Measurements from ENCODE around the gene ICAM1. TPM values are rescaled to one million over a fixed set of nuclear protein-coding genes. Genes with fewer than 3 reads are reported as not detected.
"Not testable (repeated sequence)": the region's sequence is repeated elsewhere in the genome, so short reads cannot be mapped to it uniquely, and the experiment has no call there.

ICAM1 gene
- total and polyA plus RNA-seq, 2 donors: 18.2 to 24.6 TPM

DNA sequence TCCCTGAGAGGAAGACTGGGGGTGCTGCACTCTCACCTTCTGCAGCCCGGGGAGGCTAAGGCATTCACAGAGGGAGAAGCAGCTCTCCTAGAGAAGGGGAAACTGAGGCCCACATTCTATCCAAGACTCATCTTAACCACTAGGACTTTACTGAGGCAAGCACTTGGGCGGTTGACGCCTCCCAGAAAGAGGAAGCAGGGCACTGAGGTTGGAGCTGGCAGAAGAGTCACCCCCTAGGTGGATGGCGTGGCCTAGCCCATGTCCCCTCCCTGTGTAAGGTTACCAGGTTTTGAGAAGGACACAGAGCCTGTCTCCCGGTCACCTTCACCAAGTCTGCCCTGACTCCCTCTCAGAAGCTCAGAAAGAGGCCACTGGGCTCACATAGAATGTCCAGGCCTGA, 42.5 kb upstream of the ICAM1 start:
- Histone ChIP-seq H3K4me1 (ENCODE audit: control insufficient read depth in 2 of 2, insufficient read depth in 2 of 2, low read length in 2 of 2) (peaks cover 4 to 34% of the 10 kb centered on the region in 2 donors), H3K9me3 (ENCODE audit: control insufficient read depth in 2 of 2, insufficient read depth in 1 of 2, low read length in 1 of 2) (no peaks in the 10 kb centered on the region), H3K36me3 (ENCODE audit: control insufficient read depth in 2 of 2, insufficient read depth in 2 of 2, low read length in 1 of 2) (no peaks in the 10 kb centered on the region), H3K27ac (ENCODE audit: low read depth in 1 of 2, low read length in 1 of 2) (no peak overlapping the region), H3K27me3 (ENCODE audit: control insufficient read depth in 2 of 2, insufficient read depth in 1 of 2, low read length in 1 of 2) (peaks cover 3 to 18% of the 10 kb centered on the region in 2 donors), H3K4me3 (ENCODE audit: low read length in 2 of 2) (no peak overlapping the region)
- no peak for DNase-seq (ENCODE audit: low read depth in 6 of 9, low spot score in 9 of 9)
- WGBS: 70% methylated on average over 5 of the region's 5 CpGs

DNA sequence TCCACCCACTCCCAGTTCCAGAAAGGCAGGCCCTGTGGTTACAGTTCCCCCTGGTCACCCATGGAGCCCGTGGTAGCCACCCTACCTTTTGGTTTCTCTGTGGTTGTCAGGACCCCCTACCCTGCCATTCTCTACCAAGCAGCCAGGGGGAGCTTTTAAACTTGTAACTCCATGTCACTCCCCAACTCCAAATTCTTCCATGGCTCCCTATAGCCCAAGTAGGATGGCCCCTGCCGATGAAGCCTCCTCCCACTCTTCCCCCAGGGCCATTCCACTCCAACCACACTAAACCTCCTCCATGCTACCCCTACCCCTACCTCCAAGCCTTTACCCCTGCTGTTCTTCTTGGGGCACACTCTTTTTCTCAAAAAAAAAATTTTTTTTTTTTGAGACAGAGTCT, 42.0 kb upstream of the ICAM1 start:
- DNase-seq (ENCODE audit: low read depth in 6 of 9, low spot score in 9 of 9): peak in 1 of 9 donors; percentile 47
- no peak overlapping the region for H3K4me3 ChIP-seq (ENCODE audit: low read length in 2 of 2)

DNA sequence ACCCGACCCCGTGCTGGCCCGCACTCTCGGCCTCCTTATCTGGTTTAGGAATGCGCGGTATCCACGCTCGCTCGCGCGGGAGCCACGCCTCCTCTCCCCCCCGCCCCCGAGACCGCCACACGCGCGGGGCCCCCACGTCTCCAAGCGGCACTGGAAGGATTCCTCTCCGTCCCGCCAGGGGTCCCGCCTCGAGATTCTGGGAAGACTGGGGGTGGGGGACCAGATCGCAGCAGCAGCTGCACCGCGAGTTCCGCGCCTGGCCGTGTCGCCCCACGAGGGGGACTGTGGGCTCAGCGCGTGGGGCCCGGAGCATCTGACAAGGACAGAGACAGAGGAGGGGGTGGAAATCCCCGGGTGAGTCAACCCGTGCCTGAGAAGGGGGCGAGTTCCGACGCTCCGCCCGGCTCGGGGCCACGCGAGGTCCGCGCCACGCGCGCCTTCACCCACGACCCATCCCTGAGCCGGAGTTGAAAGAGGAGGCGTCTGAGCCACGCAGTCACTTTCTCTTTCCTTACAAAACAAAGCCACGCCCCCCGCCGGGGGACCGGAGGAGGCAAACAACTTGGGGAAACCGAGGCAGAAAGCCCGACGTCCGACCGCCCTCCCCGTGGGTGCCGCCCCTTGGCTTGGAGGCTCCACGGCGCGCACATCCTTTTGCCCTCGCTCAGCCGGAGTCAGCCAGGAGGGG, 40.6 kb upstream of the ICAM1 start:
- peak overlapping the region; percentile 69 to 83 for H3K4me3 ChIP-seq (ENCODE audit: low read length in 2 of 2)
- peak overlapping the region in 1 of 2 donors; percentile 57 for H3K27ac ChIP-seq (ENCODE audit: low read depth in 1 of 2, low read length in 1 of 2)
- no peaks in the 10 kb centered on the region for H3K36me3 ChIP-seq (ENCODE audit: control insufficient read depth in 2 of 2, insufficient read depth in 2 of 2, low read length in 1 of 2)
- DNase-seq (ENCODE audit: low read depth in 6 of 9, low spot score in 9 of 9): peak in 2 of 9 donors; percentile 30 to 60
- 3% methylated on average over 70 of the region's 70 CpGs for WGBS
- H3K9me3 ChIP-seq (ENCODE audit: control insufficient read depth in 2 of 2, insufficient read depth in 1 of 2, low read length in 1 of 2): no peaks in the 10 kb centered on the region
- peaks cover 4 to 38% of the 10 kb centered on the region in 2 donors for H3K4me1 ChIP-seq (ENCODE audit: control insufficient read depth in 2 of 2, insufficient read depth in 2 of 2, low read length in 2 of 2)
- peaks cover 3 to 18% of the 10 kb centered on the region in 2 donors for H3K27me3 ChIP-seq (ENCODE audit: control insufficient read depth in 2 of 2, insufficient read depth in 1 of 2, low read length in 1 of 2)

More for the DNA sequence above, 42.0 kb upstream of the ICAM1 start:
- Histone ChIP-seq H3K27me3 (ENCODE audit: control insufficient read depth in 2 of 2, insufficient read depth in 1 of 2, low read length in 1 of 2) (peaks cover 3 to 18% of the 10 kb centered on the region in 2 donors), H3K4me1 (ENCODE audit: control insufficient read depth in 2 of 2, insufficient read depth in 2 of 2, low read length in 2 of 2) (peaks cover 4 to 34% of the 10 kb centered on the region in 2 donors), H3K9me3 (ENCODE audit: control insufficient read depth in 2 of 2, insufficient read depth in 1 of 2, low read length in 1 of 2) (no peaks in the 10 kb centered on the region), H3K36me3 (ENCODE audit: control insufficient read depth in 2 of 2, insufficient read depth in 2 of 2, low read length in 1 of 2) (no peaks in the 10 kb centered on the region), H3K27ac (ENCODE audit: low read depth in 1 of 2, low read length in 1 of 2) (no peak overlapping the region)
- 53% methylated on average over 2 of the region's 2 CpGs for WGBS

DNA sequence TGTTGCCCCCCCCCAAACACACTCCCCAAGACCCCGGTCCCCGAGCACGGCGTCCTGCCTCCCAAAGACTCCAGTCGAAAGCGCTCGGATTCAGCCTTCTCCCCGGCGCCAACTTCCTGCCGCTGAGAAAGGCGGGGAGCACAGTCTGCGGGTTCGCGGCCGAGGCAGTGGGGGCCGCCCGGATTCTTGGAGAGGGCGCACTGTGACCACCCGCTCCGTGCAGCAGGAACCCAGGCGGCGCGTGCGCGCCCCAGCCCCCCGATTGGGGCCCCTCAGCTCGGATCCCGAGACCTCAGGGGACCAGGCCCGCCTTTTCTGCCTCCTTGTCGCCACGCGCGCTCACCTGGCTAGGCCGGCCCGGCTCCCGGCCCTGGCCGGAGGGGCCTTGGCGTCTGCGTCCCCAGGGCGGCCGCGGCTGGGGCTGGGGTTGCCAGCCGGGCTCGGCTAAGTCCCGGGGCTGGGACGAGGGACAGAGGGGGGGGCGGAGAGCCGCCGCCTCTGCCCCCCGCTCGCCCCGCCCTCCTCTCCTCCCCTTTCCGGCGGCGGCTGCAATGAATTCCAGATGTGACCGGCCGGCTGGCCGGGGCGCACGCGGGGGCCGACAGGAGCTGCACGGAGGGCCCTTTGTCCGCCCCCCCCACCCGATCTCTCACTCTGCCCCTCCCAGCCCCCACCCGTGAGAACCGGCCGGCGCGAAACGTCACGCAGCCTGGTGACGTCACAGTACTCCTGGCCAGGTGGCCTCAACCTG, 39.9 kb upstream of the ICAM1 start, which contains the start of gene S1PR2:
S1PR2 (minus strand) TSS at position 471 of the 751 bp plus-strand sequence. CDS start 6,426 bp downstream, outside the sequence.
- peaks cover 3 to 18% of the 10 kb centered on the region in 2 donors for H3K27me3 ChIP-seq (ENCODE audit: control insufficient read depth in 2 of 2, insufficient read depth in 1 of 2, low read length in 1 of 2)
- H3K4me1 ChIP-seq (ENCODE audit: control insufficient read depth in 2 of 2, insufficient read depth in 2 of 2, low read length in 2 of 2): peaks cover 6 to 41% of the 10 kb centered on the region in 2 donors
- H3K27ac ChIP-seq (ENCODE audit: low read depth in 1 of 2, low read length in 1 of 2): peak within 1 kb of the TSS; percentile 57 to 81
- WGBS: under 1% methylated on average over 73 of the region's 73 CpGs
- peak in 4 of 9 donors; percentile 32 to 65 (median 51) for DNase-seq (ENCODE audit: low read depth in 6 of 9, low spot score in 9 of 9)
- H3K4me3 ChIP-seq (ENCODE audit: low read length in 2 of 2): peak within 1 kb of the TSS; percentile 69 to 83
- H3K36me3 ChIP-seq (ENCODE audit: control insufficient read depth in 2 of 2, insufficient read depth in 2 of 2, low read length in 1 of 2): no peaks in the 10 kb centered on the region
- no peaks in the 10 kb centered on the region for H3K9me3 ChIP-seq (ENCODE audit: control insufficient read depth in 2 of 2, insufficient read depth in 1 of 2, low read length in 1 of 2)

DNA sequence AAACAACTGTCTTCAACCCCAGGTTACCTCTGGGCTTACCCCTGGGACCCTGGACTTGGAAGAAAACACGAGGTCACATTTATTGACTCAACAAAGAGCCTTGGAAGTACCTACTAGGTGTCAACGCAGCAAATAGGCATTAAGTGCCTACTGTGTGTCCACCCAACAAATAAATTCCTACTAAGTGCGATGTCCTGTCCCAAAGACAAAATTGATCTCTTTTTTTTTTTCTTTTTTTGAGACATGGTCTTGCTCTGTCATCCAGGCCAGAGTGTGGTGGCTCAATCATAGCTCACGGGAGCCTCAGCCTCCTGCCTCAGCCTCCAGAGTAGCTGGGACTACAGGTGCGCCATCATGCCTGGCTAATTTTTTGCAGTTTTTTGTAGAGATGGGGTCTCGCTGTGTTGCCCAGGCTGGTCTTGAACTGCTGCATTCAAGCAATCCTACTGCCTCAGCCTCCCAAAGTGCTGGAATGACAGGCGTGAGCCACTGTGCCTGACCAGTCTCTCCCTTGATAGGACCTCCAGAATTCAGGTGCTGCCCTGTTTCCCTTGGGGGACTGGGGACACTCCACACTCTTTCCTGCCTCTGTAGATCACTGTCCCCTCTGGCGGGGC, 39.2 kb upstream of the ICAM1 start:
- Histone ChIP-seq H3K9me3 (ENCODE audit: control insufficient read depth in 2 of 2, insufficient read depth in 1 of 2, low read length in 1 of 2) (no peaks in the 10 kb centered on the region), H3K36me3 (ENCODE audit: control insufficient read depth in 2 of 2, insufficient read depth in 2 of 2, low read length in 1 of 2) (no peaks in the 10 kb centered on the region), H3K4me3 (ENCODE audit: low read length in 2 of 2) (peak overlapping the region; percentile 69 to 83), H3K27me3 (ENCODE audit: control insufficient read depth in 2 of 2, insufficient read depth in 1 of 2, low read length in 1 of 2) (peaks cover 3 to 18% of the 10 kb centered on the region in 2 donors), H3K4me1 (ENCODE audit: control insufficient read depth in 2 of 2, insufficient read depth in 2 of 2, low read length in 2 of 2) (peaks cover 6 to 47% of the 10 kb centered on the region in 2 donors), H3K27ac (ENCODE audit: low read depth in 1 of 2, low read length in 1 of 2) (no peak overlapping the region)
- 85% methylated on average over 8 of the region's 8 CpGs for WGBS
- no peak for DNase-seq (ENCODE audit: low read depth in 6 of 9, low spot score in 9 of 9)

DNA sequence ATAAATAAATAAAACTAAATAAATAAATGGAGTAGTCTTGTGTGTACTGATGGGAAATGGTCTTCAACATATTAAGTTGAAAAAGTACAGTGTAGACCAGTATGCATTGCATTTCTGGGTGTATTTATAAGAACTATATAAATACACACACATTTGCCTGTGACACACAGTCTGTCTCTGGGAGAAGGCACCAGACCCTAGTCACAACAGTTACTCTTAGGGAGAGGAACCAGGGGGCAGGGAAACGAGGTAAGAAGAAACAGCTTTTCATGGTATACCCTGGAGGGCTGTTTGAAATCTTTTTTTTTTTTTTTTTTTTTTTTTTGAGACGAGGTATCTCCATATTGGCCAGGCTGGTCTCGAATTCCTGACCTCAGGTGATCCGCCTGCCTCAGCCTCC, 37.0 kb upstream of the ICAM1 start:
- no peak overlapping the region for H3K4me3 ChIP-seq (ENCODE audit: low read length in 2 of 2)
- H3K27ac ChIP-seq (ENCODE audit: low read depth in 1 of 2, low read length in 1 of 2): no peak overlapping the region
- H3K36me3 ChIP-seq (ENCODE audit: control insufficient read depth in 2 of 2, insufficient read depth in 2 of 2, low read length in 1 of 2): no peaks in the 10 kb centered on the region
- WGBS: 94% methylated on average over 4 of the region's 4 CpGs
- no peaks in the 10 kb centered on the region for H3K9me3 ChIP-seq (ENCODE audit: control insufficient read depth in 2 of 2, insufficient read depth in 1 of 2, low read length in 1 of 2)
- peaks cover 6 to 43% of the 10 kb centered on the region in 2 donors for H3K4me1 ChIP-seq (ENCODE audit: control insufficient read depth in 2 of 2, insufficient read depth in 2 of 2, low read length in 2 of 2)
- H3K27me3 ChIP-seq (ENCODE audit: control insufficient read depth in 2 of 2, insufficient read depth in 1 of 2, low read length in 1 of 2): peaks cover 3 to 18% of the 10 kb centered on the region in 2 donors
- no peak for DNase-seq (ENCODE audit: low read depth in 6 of 9, low spot score in 9 of 9)

DNA sequence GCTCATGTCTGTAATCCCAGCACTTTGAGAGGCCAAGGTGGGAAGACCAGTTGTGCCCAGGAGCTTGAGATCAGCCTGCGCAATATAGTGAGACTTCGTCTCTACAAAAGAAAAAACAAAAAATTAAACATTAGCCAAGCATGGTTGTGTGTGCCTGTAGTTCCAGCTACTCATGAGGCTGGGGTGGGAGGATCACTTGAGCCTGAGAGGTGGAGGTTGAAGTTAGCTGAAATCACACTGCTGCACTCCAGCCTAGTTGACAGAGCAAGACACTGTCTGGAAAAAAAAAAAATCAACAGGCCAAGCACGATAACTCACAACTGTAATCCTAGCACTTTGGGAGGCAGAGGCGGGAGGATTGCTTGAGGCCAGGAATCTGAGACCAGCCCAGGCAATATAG, 35.9 kb upstream of the ICAM1 start:
- H3K27ac ChIP-seq (ENCODE audit: low read depth in 1 of 2, low read length in 1 of 2): no peak overlapping the region
- no peaks in the 10 kb centered on the region for H3K36me3 ChIP-seq (ENCODE audit: control insufficient read depth in 2 of 2, insufficient read depth in 2 of 2, low read length in 1 of 2)
- peaks cover 3 to 12% of the 10 kb centered on the region in 2 donors for H3K27me3 ChIP-seq (ENCODE audit: control insufficient read depth in 2 of 2, insufficient read depth in 1 of 2, low read length in 1 of 2)
- peaks cover 6 to 36% of the 10 kb centered on the region in 2 donors for H3K4me1 ChIP-seq (ENCODE audit: control insufficient read depth in 2 of 2, insufficient read depth in 2 of 2, low read length in 2 of 2)
- no peak overlapping the region for H3K4me3 ChIP-seq (ENCODE audit: low read length in 2 of 2)
- H3K9me3 ChIP-seq (ENCODE audit: control insufficient read depth in 2 of 2, insufficient read depth in 1 of 2, low read length in 1 of 2): no peaks in the 10 kb centered on the region
- no peak for DNase-seq (ENCODE audit: low read depth in 6 of 9, low spot score in 9 of 9)
- 90% methylated on average over 4 of the region's 4 CpGs for WGBS

DNA sequence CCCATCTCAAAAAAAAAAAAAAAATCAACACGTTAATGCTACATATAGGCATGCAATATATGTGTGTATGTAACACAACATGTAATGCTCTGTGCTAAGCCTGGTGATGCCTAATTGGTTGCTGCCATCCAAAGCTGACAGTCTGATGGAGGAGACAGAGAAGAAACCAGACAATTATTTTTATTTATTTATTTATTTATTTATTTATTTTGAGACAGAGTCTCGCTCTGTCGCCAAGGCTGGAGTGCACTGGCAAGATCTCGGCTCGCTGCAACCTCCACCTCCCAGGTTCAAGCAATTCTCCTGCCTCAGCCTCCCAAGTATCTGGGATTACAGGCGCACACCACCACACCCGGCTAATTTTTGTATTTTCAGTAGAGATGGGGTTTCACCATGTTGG, 35.5 kb upstream of the ICAM1 start:
- not testable (repeated sequence) for H3K27me3 ChIP-seq (ENCODE audit: control insufficient read depth in 2 of 2, insufficient read depth in 1 of 2, low read length in 1 of 2); H3K36me3 ChIP-seq (ENCODE audit: control insufficient read depth in 2 of 2, insufficient read depth in 2 of 2, low read length in 1 of 2); H3K4me3 ChIP-seq (ENCODE audit: low read length in 2 of 2); H3K9me3 ChIP-seq (ENCODE audit: control insufficient read depth in 2 of 2, insufficient read depth in 1 of 2, low read length in 1 of 2); H3K27ac ChIP-seq (ENCODE audit: low read depth in 1 of 2, low read length in 1 of 2); DNase-seq (ENCODE audit: low read depth in 6 of 9, low spot score in 9 of 9)
- H3K4me1 ChIP-seq (ENCODE audit: control insufficient read depth in 2 of 2, insufficient read depth in 2 of 2, low read length in 2 of 2): peaks cover 4 to 32% of the 10 kb centered on the region in 2 donors
- 98% methylated on average over 7 of the region's 7 CpGs for WGBS

DNA sequence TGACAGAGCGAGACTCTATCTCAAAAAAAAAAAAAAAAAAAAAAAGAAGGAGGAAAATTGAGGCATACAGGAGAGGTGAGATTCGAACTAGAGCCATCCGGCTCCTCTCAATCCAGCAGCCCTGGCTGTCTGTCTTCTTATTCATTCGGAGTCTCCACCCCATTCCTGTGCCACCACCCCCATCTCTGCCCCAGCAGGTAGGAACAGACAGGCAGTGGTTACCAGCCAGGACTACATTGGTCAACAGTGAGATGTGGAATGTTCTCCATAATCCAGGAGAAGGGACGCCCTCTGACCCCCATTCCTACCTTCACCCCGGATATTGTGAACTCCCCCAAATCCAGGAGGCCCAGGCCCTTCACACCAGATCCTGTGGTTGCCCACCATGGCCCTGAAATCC, 33.2 kb upstream of the ICAM1 start:
- WGBS: 97% methylated on average over 6 of the region's 6 CpGs
- Histone ChIP-seq H3K4me3 (ENCODE audit: low read length in 2 of 2) (no peak overlapping the region), H3K27ac (ENCODE audit: low read depth in 1 of 2, low read length in 1 of 2) (no peak overlapping the region), H3K36me3 (ENCODE audit: control insufficient read depth in 2 of 2, insufficient read depth in 2 of 2, low read length in 1 of 2) (no peaks in the 10 kb centered on the region), H3K9me3 (ENCODE audit: control insufficient read depth in 2 of 2, insufficient read depth in 1 of 2, low read length in 1 of 2) (no peaks in the 10 kb centered on the region), H3K27me3 (ENCODE audit: control insufficient read depth in 2 of 2, insufficient read depth in 1 of 2, low read length in 1 of 2) (no peaks in the 10 kb centered on the region), H3K4me1 (ENCODE audit: control insufficient read depth in 2 of 2, insufficient read depth in 2 of 2, low read length in 2 of 2) (peaks cover 2 to 26% of the 10 kb centered on the region in 2 donors)
- no peak for DNase-seq (ENCODE audit: low read depth in 6 of 9, low spot score in 9 of 9)

Measured in thymus (tissue), 11 donors.